HG03558 (cell line): ENCODE results near the gene IRF2BP2.

ENCODE experiments used
- ATAC-seq: cut with Tn5 transposase; IDR thresholded peaks from one replicate; pipeline ENCODE4 v1.9.1; 2021; ENCODE audit warnings: moderate number of reproducible peaks; ENCODE audit not compliant: unreplicated experiment; ENCODE audit errors: extremely low read depth

The IRF2BP2 gene

DNA sequence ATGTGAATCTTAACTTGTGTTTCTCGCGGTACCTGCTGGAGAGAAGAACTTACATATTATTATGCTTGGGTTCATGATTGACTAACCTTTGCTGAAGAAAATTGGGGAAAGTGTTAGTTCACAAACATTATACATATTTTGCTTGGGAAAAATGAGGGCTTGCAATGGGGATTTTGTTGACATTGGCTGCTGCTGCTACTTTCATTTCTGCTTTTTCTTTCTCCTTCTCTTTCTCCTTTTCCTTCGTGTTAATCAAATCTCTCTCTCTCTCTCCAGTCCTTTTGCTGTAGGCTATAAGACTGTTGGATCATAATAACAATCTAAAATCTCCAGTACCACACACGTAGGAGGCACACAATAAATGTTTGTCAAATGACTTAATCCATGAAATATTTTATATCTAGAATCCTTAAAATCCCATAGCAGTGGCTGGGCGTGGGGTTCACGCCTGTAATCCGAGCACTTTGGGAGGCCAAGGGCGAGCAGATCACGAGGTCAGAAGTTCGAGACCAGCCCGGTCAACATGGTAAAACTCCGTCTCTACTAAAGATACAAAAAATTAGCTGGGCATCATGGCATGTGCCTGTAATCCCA lies 23.0 kb downstream of the IRF2BP2 start:
- no peak for ATAC-seq

DNA sequence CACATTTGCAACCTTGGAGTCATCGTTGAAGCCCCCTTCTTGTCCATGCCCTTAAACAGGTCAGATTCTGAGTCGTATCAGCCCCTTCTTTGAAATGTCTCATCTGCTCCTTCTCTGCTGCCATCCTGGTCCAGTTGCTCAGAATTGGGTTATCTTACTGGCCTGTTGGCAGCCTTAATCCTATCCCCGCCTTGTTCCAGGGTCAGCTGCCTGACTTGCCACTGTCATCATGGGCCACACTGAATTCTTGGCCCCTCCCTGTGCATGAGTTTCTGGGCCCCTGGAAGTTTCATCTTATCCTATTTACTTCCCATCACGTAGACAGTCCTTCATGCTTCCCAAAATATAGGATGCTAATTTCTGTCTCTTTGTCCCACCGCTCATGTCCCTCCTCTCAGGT lies 23.7 kb downstream of the IRF2BP2 start:
- ATAC-seq: no peak

DNA sequence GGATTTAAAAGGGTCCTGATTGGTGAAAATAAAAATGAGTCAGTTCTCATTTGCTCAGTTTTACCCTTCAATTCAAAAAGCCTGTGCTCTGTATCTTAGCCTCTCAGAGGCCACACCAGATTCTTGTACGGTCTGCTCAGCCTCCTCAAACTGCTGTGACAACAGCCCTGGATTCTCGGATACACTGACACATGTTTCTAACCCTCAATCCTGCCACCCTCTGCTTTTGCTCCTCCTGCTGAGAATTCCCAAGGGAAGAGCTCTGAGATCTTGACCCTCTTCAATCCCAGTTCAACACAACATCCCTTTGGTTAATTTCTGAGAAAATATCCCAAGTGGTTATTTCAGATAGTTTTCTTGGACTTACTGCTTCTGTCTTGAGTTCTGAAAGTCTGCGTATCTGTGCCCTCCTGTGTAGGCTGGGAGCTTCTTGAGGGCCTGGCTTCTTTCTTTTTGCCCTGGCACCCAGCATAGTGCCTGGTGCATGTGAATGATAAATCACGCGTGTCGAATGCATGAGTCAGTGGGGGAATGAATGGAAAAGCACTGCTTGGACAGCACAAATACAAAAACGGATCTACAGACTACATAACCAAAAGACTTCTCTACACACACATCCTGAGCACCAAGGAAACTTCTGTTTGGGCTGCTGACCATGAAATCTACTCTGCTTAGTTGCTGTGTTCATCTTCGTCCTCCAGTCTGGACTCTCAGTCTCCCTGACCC lies 24.5 kb downstream of the IRF2BP2 start:
- ATAC-seq: no peak

DNA sequence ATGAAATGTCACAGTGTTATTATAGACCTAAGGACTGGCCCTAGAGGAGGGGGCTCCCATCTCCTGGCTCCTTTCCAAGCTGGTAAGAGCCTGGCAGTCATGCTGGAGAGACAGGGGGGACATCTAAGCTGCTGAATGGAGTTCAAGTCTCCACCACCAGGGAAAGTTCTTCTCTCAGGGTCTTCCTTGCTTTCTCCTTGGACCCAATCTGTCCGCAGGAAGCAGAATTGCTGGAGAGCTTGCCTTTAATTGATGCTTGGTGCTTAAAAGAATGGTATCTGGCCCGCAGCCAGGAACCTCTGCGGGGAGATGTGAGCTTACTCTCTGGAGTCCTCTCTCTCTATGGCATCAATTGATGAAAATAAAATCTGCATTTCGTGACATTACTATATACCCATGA lies 25.1 kb downstream of the IRF2BP2 start:
- no peak for ATAC-seq

DNA sequence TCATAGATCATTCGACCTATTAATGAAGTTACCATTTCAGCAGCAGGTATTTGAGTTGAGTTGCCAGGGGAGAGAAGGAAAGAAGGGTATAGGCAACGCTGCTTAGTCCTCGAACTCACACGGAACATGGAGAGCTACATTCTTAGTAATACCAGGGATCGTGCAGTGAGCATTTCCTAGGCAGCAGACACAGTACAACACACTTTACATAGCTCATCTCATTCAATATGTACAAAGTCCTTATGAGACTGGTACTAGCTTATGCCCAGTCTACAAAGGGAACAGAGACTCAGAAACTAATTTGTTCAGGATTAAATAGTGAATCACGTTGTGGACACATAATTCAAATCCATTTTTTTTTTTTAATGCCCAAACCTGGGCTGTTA lies 25.6 kb downstream of the IRF2BP2 start:
- no peak for ATAC-seq

DNA sequence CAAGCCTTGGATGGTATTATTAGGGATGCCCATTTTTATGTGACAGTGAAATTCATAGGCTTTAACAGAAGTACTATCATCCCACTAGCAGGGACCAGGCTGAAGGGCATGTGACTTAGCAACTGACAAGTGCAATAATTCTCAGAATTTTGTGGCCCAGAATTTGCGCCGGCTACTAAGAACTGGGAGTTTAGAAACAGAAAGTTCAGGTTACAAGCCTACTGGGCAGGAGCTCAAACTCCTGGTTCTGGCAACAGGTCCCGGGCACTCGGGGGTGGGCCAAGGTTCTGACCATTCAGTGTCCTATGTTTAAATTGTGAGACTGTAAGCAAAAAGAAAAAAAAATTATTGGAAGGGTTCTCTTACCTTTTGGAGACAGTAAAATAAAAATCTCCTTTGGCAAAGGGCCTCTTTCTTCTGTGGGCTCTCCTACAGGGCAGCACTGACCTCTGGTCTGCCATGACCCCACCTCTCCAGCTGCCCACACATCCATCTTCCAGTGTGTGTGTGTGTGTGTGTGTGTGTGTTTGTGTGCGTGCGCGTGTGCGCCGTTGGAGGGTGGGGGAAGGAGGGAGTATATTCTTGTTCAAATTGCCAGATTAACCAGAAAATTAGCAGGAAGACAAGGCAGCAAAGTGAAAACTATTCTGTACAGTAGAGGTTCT lies 26.1 kb downstream of the IRF2BP2 start:
- ATAC-seq: no peak

DNA sequence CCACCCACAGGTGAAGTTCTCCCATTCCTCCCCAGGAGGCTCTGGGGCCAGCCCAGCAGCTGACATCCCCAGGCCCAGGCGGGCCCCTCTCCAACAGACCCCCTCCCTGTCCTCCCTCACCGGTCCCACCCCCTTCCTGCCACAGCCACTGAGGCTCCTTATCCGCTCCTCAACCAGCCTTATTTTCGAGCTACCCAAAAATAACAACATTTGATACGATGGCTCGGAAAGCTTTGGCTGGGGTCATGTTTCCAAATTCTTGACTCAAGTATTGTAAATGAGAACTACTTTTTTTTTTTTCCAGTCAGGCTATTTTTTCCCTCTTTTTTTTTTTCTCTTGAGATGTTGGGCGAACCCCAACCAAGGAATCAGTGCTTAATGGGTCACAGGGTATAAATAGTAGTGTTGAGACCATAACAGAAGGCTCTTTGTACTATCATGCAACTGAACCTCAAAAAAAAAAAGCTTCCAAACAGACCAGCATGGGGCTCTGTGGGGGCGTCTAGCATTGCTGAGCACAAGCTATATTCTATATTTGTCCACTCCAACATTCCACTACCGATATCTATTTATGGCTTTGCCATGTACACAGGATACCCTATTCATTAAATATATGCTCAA lies 27.2 kb downstream of the IRF2BP2 start:
- ATAC-seq: no peak

DNA sequence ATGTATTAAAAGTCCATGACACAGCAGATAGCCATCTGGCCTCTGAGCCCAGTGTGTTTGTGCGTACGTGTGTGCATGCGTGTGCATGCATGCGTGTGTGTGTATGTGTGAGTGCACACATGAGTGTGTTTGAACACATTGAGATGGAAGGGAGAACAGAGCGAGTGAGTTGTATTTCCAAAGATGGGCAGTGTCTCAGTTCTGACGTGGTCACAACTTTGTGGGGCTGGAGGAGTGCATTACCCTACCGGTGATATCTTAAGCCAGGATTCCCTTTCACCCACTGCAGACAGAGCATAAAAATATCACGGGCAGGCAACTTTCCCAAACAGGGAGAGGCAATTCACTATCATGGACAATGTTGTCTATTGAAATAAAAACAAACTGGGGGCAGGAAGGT lies 27.8 kb downstream of the IRF2BP2 start:
- ATAC-seq: no peak

DNA sequence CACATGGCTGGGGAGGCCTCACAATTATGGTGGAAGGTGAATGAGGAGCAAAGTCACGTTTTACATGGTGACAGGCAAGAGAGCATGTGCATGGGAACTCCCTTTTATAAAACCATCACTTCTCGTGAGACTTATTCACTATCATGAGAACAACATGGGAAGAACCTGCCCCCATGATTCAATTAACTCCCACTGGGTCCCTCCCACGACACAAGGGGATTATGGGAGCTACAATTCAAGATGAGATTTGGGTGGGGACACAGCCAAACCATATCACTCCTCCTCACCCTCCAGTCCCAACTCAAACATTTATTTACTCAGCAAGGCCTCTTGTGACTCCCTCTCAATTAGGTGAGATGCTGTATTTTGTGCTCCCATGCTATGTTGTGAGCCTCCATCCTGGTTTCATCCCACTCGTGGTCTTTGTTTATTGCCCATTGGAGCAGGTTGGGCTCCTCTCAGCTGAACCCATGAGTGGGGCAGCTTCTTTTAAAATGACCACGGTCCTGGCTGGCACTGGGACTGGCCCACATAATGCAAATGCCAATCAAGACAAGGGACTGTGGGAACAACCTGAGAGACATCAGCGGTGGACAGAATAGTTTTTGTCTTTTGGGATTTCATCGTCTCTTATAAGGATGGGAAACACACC lies 28.8 kb downstream of the IRF2BP2 start:
- ATAC-seq: no peak

DNA sequence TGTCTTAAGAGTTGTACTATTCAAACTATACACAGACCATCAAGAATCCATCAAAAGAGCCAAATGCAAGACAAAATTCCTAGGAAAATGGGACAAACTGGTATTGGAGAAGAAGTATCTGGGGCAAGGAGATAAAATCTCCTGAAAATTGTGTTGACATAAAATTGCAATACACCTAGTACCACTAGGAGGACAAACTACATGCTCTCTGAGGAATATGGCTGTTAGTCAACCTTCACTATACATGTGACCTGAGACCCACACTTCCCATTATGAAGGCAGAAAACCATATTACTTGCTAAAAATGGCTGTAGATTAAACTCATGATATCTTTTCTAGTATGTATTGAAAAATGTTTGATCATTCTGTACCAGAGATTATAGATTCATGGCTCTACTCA lies 30.0 kb downstream of the IRF2BP2 start:
- ATAC-seq: no peak

DNA sequence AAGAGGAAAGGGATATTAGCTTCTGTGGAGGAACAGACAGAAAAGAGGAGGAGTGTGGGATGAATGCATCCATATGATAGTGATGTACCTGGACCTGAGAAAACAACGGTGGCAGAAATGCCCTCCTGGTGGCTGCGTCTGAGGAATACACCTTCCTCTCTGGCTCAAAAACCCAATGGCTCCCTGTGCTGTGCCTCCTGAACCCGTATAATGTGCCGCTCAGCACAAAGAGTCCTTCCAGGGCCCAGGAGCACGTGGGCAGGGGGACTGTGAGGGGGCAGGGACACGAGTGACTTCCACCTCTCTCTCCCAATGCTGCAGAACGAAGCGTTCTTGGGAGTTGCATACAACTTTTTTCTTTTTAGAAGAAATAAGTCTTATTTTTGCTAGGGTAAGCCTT lies 31.2 kb downstream of the IRF2BP2 start:
- ATAC-seq: no peak

DNA sequence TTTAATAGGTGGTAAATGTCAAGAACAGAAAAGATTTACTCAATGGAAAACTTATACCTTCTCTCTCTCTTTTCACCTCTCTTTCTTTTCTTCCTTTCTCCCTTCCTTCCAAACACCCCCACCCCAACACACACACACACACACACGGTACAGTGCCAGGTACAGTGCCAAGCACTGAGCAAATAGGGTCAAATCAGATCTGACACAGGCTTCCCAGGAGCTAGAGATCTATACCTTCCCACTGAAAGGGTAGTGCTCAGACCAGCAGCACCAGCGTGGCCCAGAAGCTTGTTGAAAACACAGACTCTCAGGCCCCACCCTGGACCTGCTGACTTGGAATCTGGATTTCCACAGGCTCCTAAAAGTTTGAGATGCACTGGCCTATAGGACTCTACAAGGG lies 31.9 kb downstream of the IRF2BP2 start:
- no peak for ATAC-seq

DNA sequence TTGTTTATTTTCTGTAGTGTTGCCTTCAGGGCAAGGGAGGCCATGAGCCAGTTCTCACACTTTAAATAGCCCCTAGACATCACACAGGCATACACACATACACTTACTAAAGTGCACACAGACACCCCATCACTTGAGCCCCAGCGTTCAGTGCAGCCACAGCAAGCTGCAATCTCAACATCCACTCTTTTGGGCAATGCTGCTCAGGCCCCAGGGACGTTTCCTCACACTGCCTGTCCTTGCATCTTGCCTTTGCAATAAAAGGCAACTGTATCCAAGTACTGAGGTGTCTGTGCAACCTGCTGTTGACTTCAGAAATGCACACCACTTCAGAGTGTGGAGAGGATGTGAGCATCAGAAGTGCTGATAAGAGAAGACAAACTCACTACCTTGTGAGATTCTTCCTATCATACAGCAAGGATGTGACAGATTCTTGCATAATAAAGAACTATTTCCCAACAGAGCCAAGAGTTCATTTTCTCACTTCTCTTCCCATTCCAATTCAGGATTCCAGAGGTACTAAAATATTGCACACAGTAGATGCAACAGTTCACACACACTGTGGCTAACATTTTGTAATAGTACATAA lies 36.2 kb downstream of the IRF2BP2 start:
- ATAC-seq: no peak

DNA sequence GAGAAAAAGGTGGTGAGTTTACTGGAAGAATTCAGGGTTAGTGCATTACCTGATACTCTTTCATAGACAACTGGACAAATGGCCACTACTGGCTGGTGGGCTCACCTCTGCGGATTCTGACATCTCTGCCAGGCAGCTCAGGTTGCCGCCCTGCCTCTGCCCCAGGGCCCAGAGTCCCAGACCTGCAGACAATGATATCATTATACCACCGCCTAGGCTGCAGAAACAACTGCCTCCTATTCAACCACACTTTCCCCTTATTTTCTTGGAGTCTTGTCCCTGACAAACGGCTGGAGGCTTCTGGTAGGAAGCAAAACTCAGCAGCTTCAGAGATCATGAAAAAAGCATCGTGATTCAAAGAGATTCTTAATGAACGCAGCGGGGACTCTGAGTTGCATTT lies 37.0 kb downstream of the IRF2BP2 start:
- no peak for ATAC-seq

DNA sequence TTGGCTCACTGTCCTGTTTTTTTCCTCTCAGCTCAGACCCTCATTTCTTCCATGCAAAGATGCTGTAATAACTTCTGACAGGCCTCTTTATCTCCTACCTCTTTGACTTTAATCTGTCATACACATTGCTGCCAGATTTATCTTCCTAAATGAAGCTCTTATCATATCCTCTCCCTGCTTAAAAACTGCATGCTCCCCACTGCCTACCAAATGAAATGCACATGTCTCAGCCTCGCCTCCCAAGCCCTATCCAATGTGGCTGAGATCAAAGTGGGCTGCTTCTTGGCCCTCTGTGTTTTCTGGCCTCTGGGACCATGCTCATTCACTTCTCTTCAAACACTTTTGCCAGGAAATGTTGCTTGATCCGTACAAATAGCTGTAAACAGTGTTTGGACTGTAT lies 38.3 kb downstream of the IRF2BP2 start:
- ATAC-seq: no peak

DNA sequence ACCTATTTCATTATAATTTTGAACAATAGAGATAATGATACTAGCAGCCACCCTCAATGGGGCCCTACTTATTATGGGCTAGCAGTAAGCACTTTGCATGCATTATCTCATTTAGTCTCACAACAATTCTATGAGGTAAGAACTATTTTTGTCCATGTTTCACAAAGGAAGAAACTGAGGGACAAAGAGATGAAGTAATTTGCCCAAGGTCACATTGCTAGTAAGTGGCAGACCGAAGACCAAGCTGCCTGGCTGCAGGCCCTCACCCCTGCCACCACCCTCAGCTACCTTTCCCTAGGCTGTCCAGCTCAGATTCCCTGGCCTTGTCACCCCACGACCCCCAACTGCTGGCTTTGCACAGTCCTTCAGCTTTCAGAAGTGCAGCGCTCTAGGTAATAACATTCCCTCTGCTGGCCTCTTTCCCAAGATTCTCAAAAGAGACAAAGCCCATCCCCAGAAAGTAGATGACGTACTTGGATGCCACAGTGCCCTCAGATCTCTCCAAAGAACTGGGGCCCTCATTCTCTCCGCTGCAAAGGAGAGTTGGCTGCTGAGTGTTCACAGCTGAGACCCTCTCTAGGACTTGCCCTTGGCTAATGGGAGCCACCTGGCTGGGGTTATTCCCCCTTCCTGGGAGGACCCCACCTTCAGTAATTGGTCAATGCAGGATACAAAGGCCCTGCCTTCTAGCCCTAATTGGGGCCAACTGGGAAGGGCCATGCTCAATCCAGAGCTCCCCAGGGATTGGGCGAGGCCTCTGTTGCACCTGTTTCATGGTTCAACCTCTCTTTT lies 39.5 kb downstream of the IRF2BP2 start:
- no peak for ATAC-seq

DNA sequence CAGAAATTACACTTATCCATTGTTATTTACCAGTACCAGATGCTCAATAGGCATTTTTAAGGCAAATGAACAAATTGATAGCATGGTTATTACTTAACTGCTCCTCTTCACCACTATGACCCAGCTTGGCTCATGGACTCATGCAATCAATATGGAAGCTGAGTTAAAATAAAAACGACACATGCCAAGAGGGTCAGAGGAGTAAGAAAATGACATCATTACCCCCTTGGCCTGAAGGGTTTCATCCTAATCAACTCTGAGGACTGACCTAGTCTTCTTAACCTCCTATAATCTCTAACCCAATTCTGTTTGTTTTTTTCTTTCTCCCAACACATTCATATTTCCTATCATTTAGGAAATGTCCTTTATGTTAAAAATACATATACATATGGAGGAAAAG lies 41.6 kb downstream of the IRF2BP2 start:
- no peak for ATAC-seq

DNA sequence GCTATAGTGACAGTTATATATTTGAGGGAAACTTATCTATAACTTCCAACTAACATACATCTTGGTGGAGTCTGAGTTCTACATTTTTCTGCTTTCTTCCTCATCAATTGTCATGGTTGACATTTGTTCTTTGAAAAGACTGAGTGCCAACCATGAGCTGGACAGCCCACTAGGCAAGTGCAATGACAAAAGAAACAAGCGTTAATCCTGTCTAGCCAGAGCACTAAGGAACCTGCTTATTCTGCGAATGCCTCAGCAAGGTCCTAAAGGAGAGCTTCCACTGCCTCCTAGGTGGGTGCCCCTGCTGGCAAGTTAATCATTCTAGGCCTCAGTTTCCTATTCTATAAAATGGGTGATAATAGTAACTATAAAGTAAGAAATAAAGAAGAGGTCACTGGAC lies 44.8 kb downstream of the IRF2BP2 start:
- no peak for ATAC-seq
